Measurements from ENCODE around the gene PRRT4.

DNA sequence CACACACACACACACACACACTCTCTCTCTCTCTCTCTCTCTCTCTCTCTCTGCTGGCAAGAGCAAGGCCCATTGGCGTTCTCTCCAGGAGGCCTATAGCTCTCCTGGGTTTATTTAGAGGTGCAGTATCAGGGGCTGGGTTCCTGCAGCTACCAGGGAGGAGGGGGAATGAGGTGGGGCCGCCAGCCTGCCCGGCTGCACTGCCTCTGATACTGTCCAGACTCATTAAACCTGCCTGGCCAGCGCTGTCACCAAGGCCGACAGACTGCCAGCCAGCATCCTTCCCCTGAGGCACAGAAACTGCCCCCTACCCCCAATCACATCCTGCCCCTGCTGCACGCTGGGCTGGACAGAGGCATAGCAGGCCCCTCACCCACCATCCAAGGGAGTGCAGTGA, 4.3 kb downstream of the PRRT4 start:
- TF ChIP-seq EP300 (IDR thresholded peaks at IDR 0.05) (no peak), POLR2A (IDR thresholded peaks at IDR 0.05) (no peak), POLR2AphosphoS5 (IDR thresholded peaks at IDR 0.05) (no peak)
- TF ChIP-seq, protein P1, sequence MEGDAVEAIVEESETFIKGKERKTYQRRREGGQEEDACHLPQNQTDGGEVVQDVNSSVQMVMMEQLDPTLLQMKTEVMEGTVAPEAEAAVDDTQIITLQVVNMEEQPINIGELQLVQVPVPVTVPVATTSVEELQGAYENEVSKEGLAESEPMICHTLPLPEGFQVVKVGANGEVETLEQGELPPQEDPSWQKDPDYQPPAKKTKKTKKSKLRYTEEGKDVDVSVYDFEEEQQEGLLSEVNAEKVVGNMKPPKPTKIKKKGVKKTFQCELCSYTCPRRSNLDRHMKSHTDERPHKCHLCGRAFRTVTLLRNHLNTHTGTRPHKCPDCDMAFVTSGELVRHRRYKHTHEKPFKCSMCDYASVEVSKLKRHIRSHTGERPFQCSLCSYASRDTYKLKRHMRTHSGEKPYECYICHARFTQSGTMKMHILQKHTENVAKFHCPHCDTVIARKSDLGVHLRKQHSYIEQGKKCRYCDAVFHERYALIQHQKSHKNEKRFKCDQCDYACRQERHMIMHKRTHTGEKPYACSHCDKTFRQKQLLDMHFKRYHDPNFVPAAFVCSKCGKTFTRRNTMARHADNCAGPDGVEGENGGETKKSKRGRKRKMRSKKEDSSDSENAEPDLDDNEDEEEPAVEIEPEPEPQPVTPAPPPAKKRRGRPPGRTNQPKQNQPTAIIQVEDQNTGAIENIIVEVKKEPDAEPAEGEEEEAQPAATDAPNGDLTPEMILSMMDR (IDR thresholded peaks at IDR 0.05) = no peak

Data from gastroesophageal sphincter (tissue), 3 donors.